Sigmoid colon (tissue), 7 donors: ENCODE measurements around the gene SNX32. TPM values are rescaled to one million over a fixed set of nuclear protein-coding genes. Genes with fewer than 3 reads are reported as not detected.

Experiments used
- DNase-seq: peaks from one replicate; pipeline ENCODE4 v3.0.0-alpha.2; 2019
- H3K27ac ChIP-seq, 4 donors: fragments of 200-600 bp; sonication (generic); one replicate each; pipeline ENCODE4 v1.5.1; 2016 to 2019; ENCODE audit warnings: mild to moderate bottlenecking in 1 of 4
- H3K27me3 ChIP-seq, 3 donors: fragments of 200-600 bp; sonication (generic); one replicate each; pipeline ENCODE4 v1.5.1; 2019; ENCODE audit warnings: mild to moderate bottlenecking in 1 of 3
- H3K36me3 ChIP-seq, 4 donors: fragments of 200-600 bp; sonication (generic); one replicate each; pipeline ENCODE4 v1.5.1; 2016 to 2019
- H3K4me1 ChIP-seq, 4 donors: fragments of 200-600 bp; sonication (generic); one replicate each; pipeline ENCODE4 v1.5.1; 2017 to 2019
- H3K4me3 ChIP-seq, 4 donors: fragments of 200-600 bp; sonication (generic); one replicate each; pipeline ENCODE4 v1.5.1; 2017 to 2019; ENCODE audit warnings: mild to moderate bottlenecking in 2 of 4, moderate library complexity in 1 of 4
- H3K9me3 ChIP-seq, 4 donors: fragments of 200-600 bp in 3 of 4; sonication (generic) in 3 of 4; one replicate each; pipeline versions ENCODE4 v1.5.1 to v1.6.1; 2013 to 2019
- CTCF ChIP-seq, 4 experiments: fragments of 450-650 bp in 3 of 4; fragments of 200-600 bp in 1 of 4; IDR thresholded peaks; one replicate each; pipeline ENCODE4 v1.5.1; 2016 to 2019; ENCODE audit warnings: antibody characterized with exemption in 4 of 4, mild to moderate bottlenecking in 3 of 4, moderate library complexity in 2 of 4
- EP300 ChIP-seq, 4 donors: sonication (generic); formaldehyde crosslinking; IDR thresholded peaks; one replicate each; pipeline ENCODE4 v1.6.1; 2017; ENCODE audit warnings: antibody characterized with exemption in 4 of 4
- POLR2A ChIP-seq, 2 donors: fragments of 450-650 bp; IDR thresholded peaks; one replicate each; pipeline ENCODE4 v1.6.1; 2016; ENCODE audit warnings: antibody characterized with exemption in 2 of 2, mild to moderate bottlenecking in 2 of 2, moderate library complexity in 2 of 2
- POLR2AphosphoS5 ChIP-seq, 4 donors: sonication (generic); formaldehyde crosslinking; IDR thresholded peaks; one replicate each; pipeline ENCODE4 v1.6.1; 2017; ENCODE audit warnings: antibody characterized with exemption in 4 of 4
- WGBS, 2 donors: extraction: QIAGEN DNeasy Blood & Tissue Kit; methylation state at CpG; one replicate each; pipeline ENCODE4 v1.1.7; 2013; 5-methylcytosine and 5-hydroxymethylcytosine counted together
- intact Hi-C: fragments of 100-400 bp; cut with DNase I; formaldehyde crosslinking; loops from one replicate; pipeline ENCODE4 v1.15.1; 2023
- polyA plus RNA-seq, 3 donors: library from polyadenylated mRNA; stranded (reverse); fragments of 200-250 nt; gene quantifications; one replicate each; pipeline ENCODE4 v1.2.3, GENCODE V29; 2013
- total RNA-seq, 4 donors: library from RNA; depleted of rRNA; stranded (reverse); fragments of >200 nt; gene quantifications; one replicate each; pipeline ENCODE4 v1.1.0, GENCODE V29; 2016
- donor health status: healthy with polysubstance abuse.
- donor health status: Bipolar disorder and iron deficiency.
- donor health status: healthy.

SNX32 gene
- total and polyA plus RNA-seq, 7 donors: 0.27 to 1.5 (median 0.70) TPM; not detected in 1

GRCh38 chr11:65801153-65801987 lies 32.4 kb upstream of the SNX32 start:
- Histone ChIP-seq H3K4me3 (no peak overlapping the region), H3K9me3 (no peaks in the 10 kb centered on the region), H3K36me3 (no peaks in the 10 kb centered on the region), H3K4me1 (no peaks in the 10 kb centered on the region), H3K27ac (no peak overlapping the region), H3K27me3 (peaks cover 24 to 89% (median 63%) of the 10 kb centered on the region in 3 donors)
- TF ChIP-seq EP300 (IDR thresholded peaks at IDR 0.05): no peak
- no peak for TF ChIP-seq POLR2A (IDR thresholded peaks at IDR 0.05)
- no peak for TF ChIP-seq POLR2AphosphoS5 (IDR thresholded peaks at IDR 0.05)
- TF ChIP-seq CTCF (IDR thresholded peaks at IDR 0.05): no peak
- 71 to 84% methylated on average over 18 of the region's 18 CpGs for WGBS, 2 donors
- intact Hi-C loops: no loop called here
- no peak for DNase-seq

- intact Hi-C loops: no loop called here
- Histone ChIP-seq H3K36me3 (no peaks in the 10 kb centered on the region), H3K4me1 (no peaks in the 10 kb centered on the region), H3K9me3 (no peaks in the 10 kb centered on the region), H3K4me3 (no peak overlapping the region), H3K27me3 (peaks cover 24 to 87% (median 56%) of the 10 kb centered on the region in 3 donors), H3K27ac (no peak overlapping the region)
- no peak for DNase-seq
- TF ChIP-seq EP300 (IDR thresholded peaks at IDR 0.05) (no peak), CTCF (IDR thresholded peaks at IDR 0.05) (no peak), POLR2AphosphoS5 (IDR thresholded peaks at IDR 0.05) (no peak), POLR2A (IDR thresholded peaks at IDR 0.05) (no peak)
- 70 to 90% methylated on average over 9 of the region's 9 CpGs for WGBS, 2 donors
Measured at GRCh38 chr11:65802841-65803240, 30.9 kb upstream of the SNX32 start.

- H3K9me3 ChIP-seq: no peaks in the 10 kb centered on the region
- no peak overlapping the region for H3K27ac ChIP-seq
- H3K27me3 ChIP-seq: peaks cover 24 to 75% (median 50%) of the 10 kb centered on the region in 3 donors
- TF ChIP-seq EP300 (IDR thresholded peaks at IDR 0.05) (no peak), POLR2AphosphoS5 (IDR thresholded peaks at IDR 0.05) (no peak), POLR2A (IDR thresholded peaks at IDR 0.05) (no peak), CTCF (IDR thresholded peaks at IDR 0.05) (no peak)
- intact Hi-C loops: no loop called here
- no peaks in the 10 kb centered on the region for H3K4me1 ChIP-seq
- no peaks in the 10 kb centered on the region for H3K36me3 ChIP-seq
- no peak overlapping the region for H3K4me3 ChIP-seq
- peak; percentile 40 for DNase-seq
- 75 to 82% methylated on average over 21 of the region's 21 CpGs for WGBS, 2 donors
Measured at GRCh38 chr11:65803797-65804492, 29.8 kb upstream of the SNX32 start.

- Histone ChIP-seq H3K27me3 (peaks cover 23 to 45% (median 24%) of the 10 kb centered on the region in 3 donors), H3K27ac (no peak overlapping the region), H3K9me3 (no peaks in the 10 kb centered on the region), H3K4me3 (no peak overlapping the region), H3K4me1 (no peaks in the 10 kb centered on the region), H3K36me3 (no peaks in the 10 kb centered on the region)
- no peak for TF ChIP-seq POLR2A (IDR thresholded peaks at IDR 0.05)
- TF ChIP-seq EP300 (IDR thresholded peaks at IDR 0.05): no peak
- no peak for TF ChIP-seq POLR2AphosphoS5 (IDR thresholded peaks at IDR 0.05)
- TF ChIP-seq CTCF (IDR thresholded peaks at IDR 0.05): no peak
- intact Hi-C loops: no loop called here
- DNase-seq: no peak
- 34 to 73% methylated on average over 6 of the region's 6 CpGs for WGBS, 2 donors
Measured at GRCh38 chr11:65806979-65807378, 26.8 kb upstream of the SNX32 start.
